Measurements from ENCODE around the gene SCGB2B2.
"Not testable (repeated sequence)": the region's sequence is repeated elsewhere in the genome, so short reads cannot be mapped to it uniquely, and the experiment has no call there.

SCGB2B2 gene

DNA sequence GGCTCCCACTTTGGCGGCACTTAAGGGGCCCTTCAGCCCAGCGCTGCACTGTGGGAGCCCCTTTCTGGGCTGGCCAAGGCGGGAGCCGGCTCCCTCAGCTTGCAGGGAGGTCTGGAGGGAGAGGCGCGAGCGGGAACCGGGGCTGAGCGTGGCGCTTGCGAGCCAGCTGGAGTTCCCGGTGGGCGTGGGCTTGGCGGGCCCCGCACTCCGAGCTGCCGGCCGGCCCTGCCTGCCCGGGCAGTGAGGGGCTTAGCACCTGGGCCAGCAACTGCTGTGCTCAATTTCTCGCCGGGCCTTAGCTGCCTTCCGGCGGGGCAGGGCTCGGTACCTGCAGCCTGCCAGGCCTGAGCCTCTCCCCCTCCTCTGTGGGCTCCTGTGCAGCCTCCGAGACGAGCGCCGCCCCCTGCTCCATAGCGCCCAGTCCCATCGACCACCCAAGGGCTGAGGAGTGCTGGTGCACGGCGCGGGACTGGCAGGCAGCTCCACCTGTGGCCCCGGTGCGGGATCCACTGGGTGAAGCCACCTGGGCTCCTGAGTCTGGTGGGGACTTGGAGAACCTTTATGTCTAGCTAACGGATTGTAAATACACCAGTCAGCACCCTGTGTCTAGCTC, 8.8 kb downstream of the SCGB2B2 start:
- DNase-seq = not testable (repeated sequence)

DNA sequence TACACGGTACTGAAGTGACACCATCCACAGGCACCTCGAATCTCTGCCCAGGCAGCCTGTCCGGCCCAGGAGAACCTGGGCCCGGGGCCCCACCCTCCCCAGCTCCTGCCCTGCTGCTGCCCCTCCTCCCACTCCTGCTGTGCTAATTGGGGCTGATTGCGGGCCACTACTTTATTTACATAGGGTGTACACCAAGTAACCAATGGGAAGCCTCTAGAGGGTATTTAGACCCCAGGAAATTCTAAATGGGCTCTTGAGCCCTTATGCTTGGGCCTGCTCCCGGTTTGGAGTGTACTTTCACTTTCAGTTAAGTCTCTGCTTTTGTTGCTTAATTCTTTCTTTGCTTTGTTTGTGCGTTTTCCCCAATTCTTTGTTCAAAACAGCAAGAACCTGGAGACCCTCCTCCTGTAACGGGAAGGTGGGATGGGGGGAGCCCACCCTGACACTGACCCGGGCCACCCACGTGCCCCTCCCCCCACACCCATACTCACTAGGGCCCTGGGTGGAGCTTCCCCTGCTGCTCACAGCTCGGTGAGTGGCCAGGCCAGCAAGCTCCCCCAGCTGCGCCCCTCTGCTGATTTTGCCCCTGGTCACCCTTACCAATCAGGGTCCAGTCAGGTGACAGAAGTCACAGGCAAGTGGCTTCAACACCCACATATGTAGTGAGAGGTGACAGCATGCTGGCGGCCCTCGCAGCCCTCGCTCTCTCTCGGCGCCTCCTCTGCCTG, 9.4 kb downstream of the SCGB2B2 start:
- DNase-seq = no peak

DNA sequence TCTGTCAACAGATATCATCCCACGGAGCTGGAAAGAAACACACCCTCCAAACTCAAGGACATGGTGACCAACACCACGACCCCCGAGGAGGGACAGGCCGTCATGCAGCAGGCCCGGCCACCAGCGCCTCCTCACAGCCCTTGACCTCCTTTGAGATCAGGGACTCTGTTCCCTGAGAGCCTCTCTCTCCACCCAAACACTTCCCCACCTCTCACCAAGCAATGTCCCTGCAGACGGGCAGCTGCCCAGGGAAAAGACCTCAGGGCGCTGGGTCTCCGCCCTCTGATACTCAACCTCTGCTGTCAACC, 10.0 kb downstream of the SCGB2B2 start:
- no peak for DNase-seq

DNA sequence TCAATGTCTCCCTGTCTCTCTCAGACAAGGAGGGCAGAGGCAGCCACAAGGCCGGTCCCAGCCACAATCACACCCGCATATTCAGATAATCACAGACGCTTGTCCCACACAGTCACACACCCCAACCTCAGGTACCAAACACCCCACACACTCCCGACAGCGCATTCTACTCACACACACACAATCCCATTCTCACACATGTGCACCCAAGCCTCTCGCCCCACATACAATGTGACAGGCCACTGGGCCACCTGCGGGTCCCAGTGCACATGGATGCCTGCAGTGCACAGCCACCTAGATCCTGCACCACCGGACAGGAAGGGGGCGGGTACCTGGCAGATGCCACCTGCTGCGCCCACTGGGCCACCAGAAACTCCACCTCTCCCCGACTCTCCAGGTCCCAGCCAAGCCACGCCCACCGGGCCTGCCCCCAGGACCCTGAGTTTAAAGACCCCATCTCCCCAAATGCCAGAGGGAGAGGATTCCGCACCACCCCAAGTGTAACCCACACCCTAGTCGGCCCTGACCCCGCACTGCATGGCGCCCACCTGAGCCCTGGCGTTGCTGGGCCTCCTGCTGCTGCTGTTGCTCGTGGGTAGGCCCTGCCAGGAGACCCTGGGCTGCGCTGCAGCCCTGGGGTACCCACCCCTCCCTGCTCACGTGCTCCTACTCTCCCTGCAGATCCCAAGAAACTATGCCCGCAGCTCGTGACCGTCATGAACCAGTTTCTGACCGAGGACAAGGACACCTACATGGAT, 10.6 kb downstream of the SCGB2B2 start:
- DNase-seq = no peak

DNA sequence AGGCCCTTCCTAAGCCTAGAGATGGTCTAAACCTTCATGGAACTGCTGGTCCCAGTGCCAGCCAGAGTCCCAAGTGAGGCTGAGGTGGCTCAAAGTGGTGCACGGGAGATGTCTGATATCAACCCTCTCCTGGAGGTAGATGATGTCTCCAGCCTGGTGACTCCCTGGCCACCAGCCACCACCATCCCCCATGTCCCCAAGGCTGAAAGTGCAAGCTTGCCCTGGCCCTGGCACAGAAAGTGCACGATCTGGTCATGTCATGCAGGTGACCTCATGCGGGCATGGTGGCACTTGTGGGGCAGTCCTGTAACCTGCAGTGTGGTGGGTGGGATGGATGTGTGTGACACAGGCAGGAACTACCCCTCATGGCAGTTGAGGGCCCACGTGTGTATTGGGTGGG, 11.7 kb downstream of the SCGB2B2 start:
- DNase-seq = not testable (repeated sequence)

GRCh38 chr19:34664870-34665269, 12.1 kb downstream of the SCGB2B2 start:
- DNase-seq = no peak

DNA sequence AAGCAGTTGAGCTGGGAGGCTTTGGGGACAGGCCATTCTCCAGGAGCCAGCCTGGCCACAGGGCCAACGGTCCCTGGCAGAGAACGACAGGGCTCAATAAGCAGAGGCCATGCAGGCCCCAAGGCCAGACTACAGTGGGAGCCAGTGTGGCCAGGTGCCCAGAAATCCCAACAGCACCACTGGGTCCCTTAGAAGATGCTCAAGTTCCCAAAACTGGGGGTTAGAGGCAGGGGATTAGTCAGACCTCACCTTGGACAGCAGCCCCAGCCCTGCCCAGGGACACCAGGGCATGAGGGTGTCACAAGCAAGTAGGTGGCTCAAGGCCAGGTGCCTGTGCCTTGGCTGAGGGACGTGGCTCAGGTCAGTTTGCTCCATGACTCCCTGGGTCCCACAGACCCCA, 12.8 kb downstream of the SCGB2B2 start:
- DNase-seq = no peak

- no peak for DNase-seq
Measured at GRCh38 chr19:34662919-34663318, 14.0 kb downstream of the SCGB2B2 start.

GRCh38 chr19:34661357-34661756, 15.6 kb downstream of the SCGB2B2 start:
- DNase-seq = no peak

GRCh38 chr19:34655651-34656050, 21.3 kb downstream of the SCGB2B2 start:
- DNase-seq = no peak

DNA sequence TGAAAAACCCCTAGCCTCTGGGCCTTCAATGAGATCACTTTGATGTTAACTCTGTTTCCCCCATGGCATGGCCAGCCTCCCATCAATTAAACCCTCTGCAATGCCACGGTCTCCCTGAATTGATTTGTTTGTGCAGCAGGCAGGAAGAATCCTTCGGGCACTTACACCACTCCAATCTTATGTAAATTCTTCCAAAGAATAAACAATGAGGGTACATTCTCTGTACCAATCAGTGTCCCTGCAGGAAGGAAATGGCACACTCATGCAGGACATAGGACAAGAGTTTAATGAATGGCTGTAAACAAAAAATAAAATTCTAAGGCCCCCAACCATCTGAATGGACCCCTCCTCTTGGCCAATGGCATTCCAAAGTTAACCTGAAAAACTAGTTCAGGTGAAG, 22.2 kb downstream of the SCGB2B2 start:
- no peak for DNase-seq

DNA sequence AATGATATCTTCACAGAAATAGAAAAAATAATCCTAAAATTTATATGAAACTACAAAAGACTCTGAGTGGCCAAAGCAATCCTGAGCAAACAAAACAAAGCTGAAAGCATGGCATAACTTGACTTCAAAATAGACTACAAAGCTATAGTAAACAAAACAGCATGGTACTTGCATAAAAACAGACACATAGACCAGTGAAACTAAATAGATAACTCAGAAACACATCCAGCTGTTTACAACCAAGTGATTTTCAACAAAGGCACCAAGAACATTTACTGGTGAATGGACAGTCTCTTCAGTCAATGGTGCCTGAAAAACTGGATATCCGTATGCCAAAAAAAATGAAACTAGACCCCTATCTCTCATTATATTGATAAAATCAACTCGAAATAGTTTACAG, 25.2 kb downstream of the SCGB2B2 start:
- DNase-seq = no peak

DNA sequence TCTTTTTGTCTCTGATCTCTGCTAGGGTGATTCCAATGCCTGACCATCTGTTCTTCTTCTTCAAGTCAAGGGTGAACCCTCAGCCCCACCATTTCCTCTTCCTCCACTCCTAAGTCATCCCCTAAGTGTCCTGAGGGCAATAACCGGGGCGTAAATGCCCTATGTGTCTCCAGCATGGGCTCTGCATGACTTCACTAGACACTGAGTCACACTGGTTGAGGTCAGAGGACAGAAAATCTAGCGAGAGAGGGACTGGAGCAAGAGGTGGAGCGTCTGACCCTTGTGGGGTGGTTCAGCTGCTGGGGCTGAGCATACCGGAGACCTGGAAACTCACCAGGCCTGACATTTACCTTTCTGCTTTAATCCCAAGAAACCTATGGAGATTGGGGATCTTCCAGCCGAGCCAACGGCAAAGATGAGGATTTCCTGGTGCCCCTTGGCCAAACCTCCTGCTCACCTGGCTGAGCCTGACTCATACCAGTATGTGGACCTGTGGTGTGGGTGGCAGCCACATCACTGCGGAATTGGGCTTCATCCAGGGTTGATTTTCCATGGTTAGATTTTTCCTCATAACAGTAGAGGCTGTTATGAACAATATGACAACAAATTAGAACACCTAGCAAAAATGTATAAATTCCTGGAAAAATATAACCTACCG, 26.9 kb downstream of the SCGB2B2 start:
- no peak for DNase-seq

DNA sequence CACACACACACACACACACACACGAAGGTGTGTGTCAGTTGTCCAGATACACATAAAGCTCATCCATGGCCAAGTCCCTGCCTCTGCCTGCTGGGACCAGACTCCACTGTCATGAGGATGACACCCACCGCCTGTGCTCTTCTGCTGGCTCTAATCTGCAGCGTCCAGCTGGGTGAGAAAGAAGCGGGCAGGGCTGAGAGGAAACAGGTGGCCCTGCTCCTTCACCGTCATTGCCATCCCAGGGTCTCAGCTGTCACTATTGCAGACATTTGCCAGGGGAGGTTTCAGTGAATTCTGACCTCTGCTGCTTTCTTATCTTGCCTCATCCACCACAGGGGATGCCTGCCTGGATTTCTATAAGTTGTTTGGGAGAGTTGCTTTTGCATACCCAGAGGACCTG, 31.4 kb downstream of the SCGB2B2 start:
- DNase-seq = no peak

- no peak for DNase-seq
Measured at GRCh38 chr19:34644991-34645461, 31.9 kb downstream of the SCGB2B2 start.

GRCh38 chr19:34642241-34642640, 34.7 kb downstream of the SCGB2B2 start:
- no peak for DNase-seq

GRCh38 chr19:34639491-34640085, 37.4 kb downstream of the SCGB2B2 start:
- DNase-seq = peak; percentile 39

DNA sequence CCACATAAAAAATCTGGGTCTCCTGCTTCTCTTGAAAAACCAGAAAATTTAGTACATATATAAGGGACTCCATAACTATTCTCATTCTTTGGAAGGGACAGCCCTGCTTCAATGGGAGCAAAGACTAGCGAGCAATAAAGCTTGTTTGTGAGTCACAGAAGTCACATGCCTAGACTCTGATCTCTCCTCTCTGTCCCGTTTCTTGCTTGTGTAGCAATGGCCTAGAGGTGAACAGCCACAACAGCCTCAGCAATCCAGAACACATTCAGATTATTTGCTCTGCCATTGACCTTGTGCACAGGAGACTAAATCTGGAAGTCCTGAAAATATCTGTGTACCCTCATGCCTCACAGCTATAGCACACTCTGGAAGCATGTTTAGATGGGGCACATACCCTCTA, 43.2 kb downstream of the SCGB2B2 start:
- DNase-seq = no peak
